HEK293 (cell line): ENCODE results near the gene ICE2.
A peak's percentile ranks its signal among the peaks of the same experiment; 100 is the strongest.

ENCODE experiments used
- CTCF ChIA-PET: fragments of 350-600 bp; formaldehyde crosslinking; extraction: SDS; loops from one replicate; lab custom pipeline; 2021; ENCODE audit warnings: antibody characterized with exemption; lab: Yijun Ruan, JAX
- POLR2A ChIA-PET: fragments of 300-600 bp; formaldehyde crosslinking; extraction: SDS; loops from one replicate; lab custom pipeline; 2020; ENCODE audit warnings: antibody characterized with exemption, inconsistent platforms; lab: Yijun Ruan, JAX
- H3K27ac ChIP-seq: fragments of 200-500 bp; sonication (Bioruptor generic); 2 replicates; pipeline ENCODE4 v1.5.1; 2014; ENCODE audit warnings: low read depth, low read length, control low read depth, inconsistent platforms; ENCODE audit errors: extremely low read depth
- H3K36me3 ChIP-seq, 2 experiments: fragments of 200-500 bp in 1 of 2; sonication (Bioruptor generic) in 1 of 2; 1 replicate in 1 of 2; 2 replicates in 1 of 2; pipeline ENCODE4 v1.5.1; 2014 to 2017; ENCODE audit warnings: inconsistent platforms in 2 of 2, low read length in 2 of 2; ENCODE audit not compliant: control insufficient read depth in 2 of 2, insufficient read depth in 1 of 2
- H3K4me1 ChIP-seq: fragments of 200-500 bp; sonication (Bioruptor generic); 2 replicates; pipeline ENCODE4 v1.5.1; 2014; ENCODE audit warnings: mild to moderate bottlenecking, low read length, inconsistent platforms; ENCODE audit not compliant: control insufficient read depth, insufficient read depth
- H3K4me3 ChIP-seq: 2 replicates; pipeline ENCODE4 v1.5.1; 2011; ENCODE audit warnings: low read depth, mild to moderate bottlenecking, control low read depth, low read length, moderate library complexity
- H3K9me3 ChIP-seq: fragments of 200-500 bp; sonication (Bioruptor generic); 2 replicates; pipeline ENCODE4 v1.5.1; 2014; ENCODE audit warnings: low read depth, low read length, inconsistent platforms; ENCODE audit not compliant: control insufficient read depth, insufficient read depth
- MZF1 ChIP-seq: fragments of 450-650 bp; formaldehyde crosslinking; IDR thresholded peaks from 2 replicates; pipeline ENCODE4 v1.5.1; 2017; ENCODE audit warnings: missing biosample characterization, missing genetic modification characterization, borderline replicate concordance
- PRDM1 ChIP-seq: fragments of 450-650 bp; formaldehyde crosslinking; IDR thresholded peaks from 2 replicates; pipeline ENCODE4; 2016; ENCODE audit warnings: missing biosample characterization, missing genetic modification characterization
- TRIM28 ChIP-seq: IDR thresholded peaks from 2 replicates; pipeline ENCODE4 v1.6.1; 2011; ENCODE audit warnings: low read length, control low read depth, borderline replicate concordance
- ZBTB7A ChIP-seq: fragments of 450-650 bp; formaldehyde crosslinking; IDR thresholded peaks from 2 replicates; pipeline ENCODE4 v1.5.1; 2016; ENCODE audit warnings: low read depth, missing biosample characterization, missing genetic modification characterization
- ZNF16 ChIP-seq: fragments of 450-650 bp; formaldehyde crosslinking; IDR thresholded peaks from 2 replicates; pipeline ENCODE4 v1.5.1; 2016; ENCODE audit warnings: low read depth, missing biosample characterization, missing genetic modification characterization
- ZNF174 ChIP-seq: fragments of 450-650 bp; formaldehyde crosslinking; IDR thresholded peaks from 2 replicates; pipeline ENCODE4 v1.5.0; 2017; ENCODE audit warnings: missing biosample characterization, mild to moderate bottlenecking, missing genetic modification characterization
- ZNF2 ChIP-seq: fragments of 450-650 bp; formaldehyde crosslinking; IDR thresholded peaks from 2 replicates; pipeline ENCODE4 v1.5.1; 2016; ENCODE audit warnings: missing biosample characterization, missing genetic modification characterization
- ZNF221 ChIP-seq: fragments of 450-650 bp; formaldehyde crosslinking; IDR thresholded peaks from 2 replicates; pipeline ENCODE4 v1.5.1; 2017; ENCODE audit warnings: missing biosample characterization, missing genetic modification characterization, borderline replicate concordance
- ZNF292 ChIP-seq: fragments of 450-650 bp; formaldehyde crosslinking; IDR thresholded peaks from 2 replicates; pipeline ENCODE4 v1.5.1; 2016; ENCODE audit warnings: low read depth, missing biosample characterization, missing genetic modification characterization, borderline replicate concordance
- ZNF391 ChIP-seq: fragments of 450-650 bp; formaldehyde crosslinking; IDR thresholded peaks from 2 replicates; pipeline ENCODE4 v1.5.1; 2016; ENCODE audit warnings: low read depth, missing biosample characterization, missing genetic modification characterization, borderline replicate concordance
- ZNF501 ChIP-seq: fragments of 450-650 bp; formaldehyde crosslinking; IDR thresholded peaks from 2 replicates; pipeline ENCODE4 v1.5.1; 2016; ENCODE audit warnings: missing biosample characterization, missing genetic modification characterization
- ZNF596 ChIP-seq: fragments of 450-650 bp; IDR thresholded peaks from 2 replicates; pipeline ENCODE4 v1.5.0; 2018; ENCODE audit warnings: missing biosample characterization, mild to moderate bottlenecking, missing genetic modification characterization, moderate library complexity
- ZNF677 ChIP-seq: fragments of 450-650 bp; IDR thresholded peaks from 2 replicates; pipeline ENCODE4 v1.5.0; 2018; ENCODE audit warnings: missing biosample characterization, mild to moderate bottlenecking, missing genetic modification characterization, moderate library complexity
- ZXDB ChIP-seq: fragments of 450-650 bp; formaldehyde crosslinking; IDR thresholded peaks from 2 replicates; pipeline ENCODE4 v1.5.1; 2016; ENCODE audit warnings: missing biosample characterization, missing genetic modification characterization
- TF ChIP-seq, protein P1 (sequence below): fragments of 450-650 bp; formaldehyde crosslinking; IDR thresholded peaks from 2 replicates; pipeline ENCODE4 v1.5.1; 2017; ENCODE audit warnings: missing biosample characterization, missing genetic modification characterization
- TF ChIP-seq, protein P2 (sequence below): fragments of 450-650 bp; formaldehyde crosslinking; IDR thresholded peaks from 2 replicates; pipeline ENCODE4 v1.5.1; 2016; ENCODE audit warnings: missing biosample characterization, missing genetic modification characterization

ICE2 gene

DNA sequence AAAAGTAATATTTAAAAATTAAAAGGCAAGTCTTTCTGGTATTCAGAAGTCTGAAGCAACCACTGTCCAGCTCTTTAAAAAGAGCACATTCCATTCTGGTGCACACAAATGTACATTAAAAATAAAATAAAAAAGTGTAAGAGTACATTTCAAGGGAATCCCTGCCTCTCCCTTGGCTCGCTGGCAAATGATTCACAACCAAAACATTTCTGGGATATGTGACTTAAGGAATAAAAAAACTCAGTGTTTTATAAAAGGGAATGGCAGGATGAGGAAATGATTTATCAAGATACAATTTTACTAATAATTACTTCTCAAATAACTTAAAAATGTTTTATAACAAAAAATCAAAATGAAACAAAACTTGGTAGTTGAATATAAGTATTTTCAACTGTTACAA, 57.4 kb downstream of the ICE2 start:
- H3K9me3 ChIP-seq, result no peaks in the 10 kb centered on the region
- no peak overlapping the region for H3K27ac ChIP-seq
- H3K4me1 ChIP-seq, result no peaks in the 10 kb centered on the region
- ChIA-PET POLR2A (no interaction called here), CTCF (interaction anchor here (0.7 kb wide), 1 partner anchor 240 kb away, joined by 3 read pairs; no protein-coding TSS in a partner anchor)
- no peak for TF ChIP-seq ZNF677 (tag by site-specific recombination)
- H3K36me3 ChIP-seq, result peaks cover 7 to 26% of the 10 kb centered on the region in 2 experiments
- H3K4me3 ChIP-seq, result no peak overlapping the region

DNA sequence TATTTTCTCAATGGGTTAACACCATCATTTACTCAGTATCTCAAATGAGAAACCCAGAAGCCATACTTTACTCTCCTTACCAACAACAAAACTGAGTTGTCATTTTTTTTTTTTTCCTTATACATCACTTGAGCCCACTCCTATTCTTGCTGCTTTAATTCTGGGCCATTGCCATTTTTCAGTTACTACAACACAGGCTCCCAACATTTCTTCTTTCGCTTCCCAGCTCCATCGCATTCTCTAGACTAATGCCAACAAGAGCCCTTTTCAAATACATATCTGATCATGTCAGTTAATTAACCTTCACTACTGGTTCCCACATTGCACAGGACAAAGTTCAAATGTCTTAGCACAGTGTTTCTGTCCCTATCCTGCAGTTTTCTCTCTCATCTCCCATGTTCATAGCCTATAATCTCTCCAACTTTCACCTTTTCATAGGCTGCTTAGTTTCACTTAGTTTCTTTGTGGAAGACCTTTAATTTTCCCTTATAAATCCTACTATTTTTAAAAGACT, 58.7 kb downstream of the ICE2 start:
- CTCF ChIA-PET, result no interaction called here
- TF ChIP-seq ZNF16 (tag by site-specific recombination) (no peak), PRDM1 (tag by site-specific recombination) (peak; percentile 18; the same call in 1 of the 2 replicates)
- TF ChIP-seq, protein P1, sequence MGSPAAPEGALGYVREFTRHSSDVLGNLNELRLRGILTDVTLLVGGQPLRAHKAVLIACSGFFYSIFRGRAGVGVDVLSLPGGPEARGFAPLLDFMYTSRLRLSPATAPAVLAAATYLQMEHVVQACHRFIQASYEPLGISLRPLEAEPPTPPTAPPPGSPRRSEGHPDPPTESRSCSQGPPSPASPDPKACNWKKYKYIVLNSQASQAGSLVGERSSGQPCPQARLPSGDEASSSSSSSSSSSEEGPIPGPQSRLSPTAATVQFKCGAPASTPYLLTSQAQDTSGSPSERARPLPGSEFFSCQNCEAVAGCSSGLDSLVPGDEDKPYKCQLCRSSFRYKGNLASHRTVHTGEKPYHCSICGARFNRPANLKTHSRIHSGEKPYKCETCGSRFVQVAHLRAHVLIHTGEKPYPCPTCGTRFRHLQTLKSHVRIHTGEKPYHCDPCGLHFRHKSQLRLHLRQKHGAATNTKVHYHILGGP (tag by site-specific recombination), result no peak

DNA sequence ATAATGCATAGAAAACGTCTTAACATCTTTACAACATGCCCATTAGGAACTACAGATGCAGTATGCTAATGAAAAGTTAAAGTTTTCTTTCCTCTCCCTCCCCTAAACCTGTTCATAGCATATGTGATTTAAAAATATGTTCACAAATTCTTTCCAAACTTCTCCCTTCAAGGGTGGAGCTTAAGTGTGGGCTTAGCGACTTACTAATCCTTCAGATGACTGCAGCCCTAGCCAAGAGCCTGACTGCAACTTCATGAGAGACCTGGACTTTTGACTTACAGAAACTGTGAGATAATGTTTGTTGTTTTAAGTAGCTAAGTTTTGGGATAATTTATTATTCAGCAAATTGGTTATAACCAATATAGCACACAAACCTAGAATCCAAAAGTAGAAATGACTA, 59.2 kb downstream of the ICE2 start:
- Histone ChIP-seq H3K36me3 (peaks cover 5 to 17% of the 10 kb centered on the region in 2 experiments; a peak in 2 of 3 replicates), H3K9me3 (no peaks in the 10 kb centered on the region), H3K4me1 (no peaks in the 10 kb centered on the region), H3K27ac (no peak overlapping the region), H3K4me3 (no peak overlapping the region)
- ChIA-PET CTCF (no interaction called here), POLR2A (no interaction called here)
- no peak for TF ChIP-seq MZF1 (tag by site-specific recombination)
- no peak for TF ChIP-seq ZNF501
- no peak for TF ChIP-seq ZNF174
- no peak for TF ChIP-seq ZNF292 (tag by site-specific recombination)
- TF ChIP-seq TRIM28, result no peak
- no peak for TF ChIP-seq ZBTB7A
- TF ChIP-seq ZNF596 (tag by site-specific recombination), result no peak
- no peak for TF ChIP-seq ZXDB (tag by site-specific recombination)
- no peak for TF ChIP-seq ZNF221 (tag by site-specific recombination)
- no peak for TF ChIP-seq ZNF391
- TF ChIP-seq, protein P2, sequence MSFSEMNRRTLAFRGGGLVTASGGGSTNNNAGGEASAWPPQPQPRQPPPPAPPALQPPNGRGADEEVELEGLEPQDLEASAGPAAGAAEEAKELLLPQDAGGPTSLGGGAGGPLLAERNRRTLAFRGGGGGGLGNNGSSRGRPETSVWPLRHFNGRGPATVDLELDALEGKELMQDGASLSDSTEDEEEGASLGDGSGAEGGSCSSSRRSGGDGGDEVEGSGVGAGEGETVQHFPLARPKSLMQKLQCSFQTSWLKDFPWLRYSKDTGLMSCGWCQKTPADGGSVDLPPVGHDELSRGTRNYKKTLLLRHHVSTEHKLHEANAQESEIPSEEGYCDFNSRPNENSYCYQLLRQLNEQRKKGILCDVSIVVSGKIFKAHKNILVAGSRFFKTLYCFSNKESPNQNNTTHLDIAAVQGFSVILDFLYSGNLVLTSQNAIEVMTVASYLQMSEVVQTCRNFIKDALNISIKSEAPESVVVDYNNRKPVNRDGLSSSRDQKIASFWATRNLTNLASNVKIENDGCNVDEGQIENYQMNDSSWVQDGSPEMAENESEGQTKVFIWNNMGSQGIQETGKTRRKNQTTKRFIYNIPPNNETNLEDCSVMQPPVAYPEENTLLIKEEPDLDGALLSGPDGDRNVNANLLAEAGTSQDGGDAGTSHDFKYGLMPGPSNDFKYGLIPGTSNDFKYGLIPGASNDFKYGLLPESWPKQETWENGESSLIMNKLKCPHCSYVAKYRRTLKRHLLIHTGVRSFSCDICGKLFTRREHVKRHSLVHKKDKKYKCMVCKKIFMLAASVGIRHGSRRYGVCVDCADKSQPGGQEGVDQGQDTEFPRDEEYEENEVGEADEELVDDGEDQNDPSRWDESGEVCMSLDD (tag by site-specific recombination), result no peak
- TF ChIP-seq ZNF2 (tag by site-specific recombination), result no peak

More for the DNA sequence above, 58.7 kb downstream of the ICE2 start:
- Histone ChIP-seq H3K4me1 (no peaks in the 10 kb centered on the region), H3K36me3 (peaks cover 5 to 17% of the 10 kb centered on the region in 2 experiments; a peak in 2 of 3 replicates), H3K27ac (no peak overlapping the region), H3K4me3 (no peak overlapping the region), H3K9me3 (no peaks in the 10 kb centered on the region)
- POLR2A ChIA-PET, result no interaction called here
